ENCODE data around the gene PDE3A.

DNA sequence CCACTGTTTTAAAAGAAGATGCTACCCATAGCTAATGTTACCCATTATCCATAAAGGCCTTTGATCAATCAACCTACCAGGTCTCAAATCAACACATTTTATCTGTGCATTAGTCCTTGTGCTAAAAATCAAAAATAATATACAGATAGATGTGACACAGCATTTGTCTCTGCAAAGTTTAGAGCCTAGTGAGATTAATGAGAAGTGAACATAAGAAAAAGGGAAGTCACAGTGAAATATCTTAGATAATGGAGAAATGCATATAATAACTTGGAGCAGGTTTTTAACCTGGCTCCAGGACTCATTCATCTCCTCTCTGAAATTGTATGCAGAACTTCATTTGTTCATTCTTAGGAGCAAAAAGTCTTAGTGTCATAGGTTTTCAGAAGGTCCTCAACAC, 7.2 kb downstream of the PDE3A start:
- TF ChIP-seq, protein P1, sequence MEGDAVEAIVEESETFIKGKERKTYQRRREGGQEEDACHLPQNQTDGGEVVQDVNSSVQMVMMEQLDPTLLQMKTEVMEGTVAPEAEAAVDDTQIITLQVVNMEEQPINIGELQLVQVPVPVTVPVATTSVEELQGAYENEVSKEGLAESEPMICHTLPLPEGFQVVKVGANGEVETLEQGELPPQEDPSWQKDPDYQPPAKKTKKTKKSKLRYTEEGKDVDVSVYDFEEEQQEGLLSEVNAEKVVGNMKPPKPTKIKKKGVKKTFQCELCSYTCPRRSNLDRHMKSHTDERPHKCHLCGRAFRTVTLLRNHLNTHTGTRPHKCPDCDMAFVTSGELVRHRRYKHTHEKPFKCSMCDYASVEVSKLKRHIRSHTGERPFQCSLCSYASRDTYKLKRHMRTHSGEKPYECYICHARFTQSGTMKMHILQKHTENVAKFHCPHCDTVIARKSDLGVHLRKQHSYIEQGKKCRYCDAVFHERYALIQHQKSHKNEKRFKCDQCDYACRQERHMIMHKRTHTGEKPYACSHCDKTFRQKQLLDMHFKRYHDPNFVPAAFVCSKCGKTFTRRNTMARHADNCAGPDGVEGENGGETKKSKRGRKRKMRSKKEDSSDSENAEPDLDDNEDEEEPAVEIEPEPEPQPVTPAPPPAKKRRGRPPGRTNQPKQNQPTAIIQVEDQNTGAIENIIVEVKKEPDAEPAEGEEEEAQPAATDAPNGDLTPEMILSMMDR (conservative IDR thresholded peaks at IDR 0.05; ENCODE audit: low read depth, low read length), result no peak
- no peak for TF ChIP-seq MAZ (IDR thresholded peaks at IDR 0.05; ENCODE audit: borderline replicate concordance, low read depth, low read length)

Measured in IMR-90 (cell line).